Ecto neural progenitor cell (in vitro differentiated cells): ENCODE results near the gene CCDC69.

Experiments
- DNase-seq: peaks from one replicate; pipeline ENCODE4 v3.0.0-alpha.2; 2018; ENCODE audit warnings: low spot score

The CCDC69 gene

DNA sequence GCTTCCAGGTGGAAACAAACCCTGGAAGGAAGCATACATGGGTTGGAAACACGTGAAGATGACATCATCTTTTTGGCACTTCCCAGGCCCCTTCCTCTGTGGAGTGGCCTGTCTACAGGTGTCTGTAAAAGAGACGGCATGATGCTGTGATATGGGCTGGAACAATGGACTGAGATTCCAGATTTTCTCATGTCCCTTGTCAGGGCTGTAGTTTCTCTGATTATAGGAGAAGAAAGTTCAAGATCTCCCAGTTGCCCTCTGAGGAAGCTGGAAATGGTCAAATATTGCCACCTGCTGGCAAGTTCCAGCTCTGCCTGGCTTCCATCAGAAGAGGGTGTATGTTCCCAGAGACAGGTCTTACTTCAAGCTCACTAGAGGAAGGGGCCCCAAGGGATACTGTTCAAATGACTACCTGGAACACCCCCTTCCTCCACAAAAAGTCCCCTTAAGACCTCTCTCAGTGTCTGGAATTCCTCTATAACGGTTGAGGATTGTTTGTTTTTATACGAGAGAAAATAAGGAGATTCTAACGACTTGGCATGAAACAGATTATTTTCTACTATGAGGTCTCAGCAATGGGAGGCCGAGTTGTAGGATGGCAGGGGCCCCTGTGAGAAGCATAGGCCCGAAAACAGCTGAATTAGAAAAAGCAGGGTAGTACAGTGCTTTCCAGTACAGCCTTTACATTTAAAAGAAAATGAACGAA is 59.1 kb downstream of the CCDC69 start:
- peak; percentile 79 for DNase-seq

DNA sequence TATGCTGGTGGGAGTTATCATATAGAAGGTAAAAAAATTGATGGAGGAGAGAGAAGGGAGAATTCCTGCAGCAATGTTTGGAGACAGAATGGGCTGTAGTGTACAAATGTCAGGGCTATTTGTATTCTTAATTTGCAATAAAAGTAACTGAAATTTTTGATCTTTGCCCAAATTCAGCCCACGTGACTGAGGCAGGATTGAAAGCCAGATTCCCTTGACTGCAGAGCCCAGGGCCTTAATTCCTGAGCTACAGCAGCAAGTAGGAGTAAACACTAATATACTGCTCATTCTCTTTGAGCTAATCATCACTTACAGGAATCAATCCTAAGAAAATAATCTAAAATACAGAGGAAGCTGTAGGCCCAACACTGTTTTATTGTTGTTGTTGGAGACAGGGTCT is 61.1 kb downstream of the CCDC69 start:
- DNase-seq, result no peak

DNA sequence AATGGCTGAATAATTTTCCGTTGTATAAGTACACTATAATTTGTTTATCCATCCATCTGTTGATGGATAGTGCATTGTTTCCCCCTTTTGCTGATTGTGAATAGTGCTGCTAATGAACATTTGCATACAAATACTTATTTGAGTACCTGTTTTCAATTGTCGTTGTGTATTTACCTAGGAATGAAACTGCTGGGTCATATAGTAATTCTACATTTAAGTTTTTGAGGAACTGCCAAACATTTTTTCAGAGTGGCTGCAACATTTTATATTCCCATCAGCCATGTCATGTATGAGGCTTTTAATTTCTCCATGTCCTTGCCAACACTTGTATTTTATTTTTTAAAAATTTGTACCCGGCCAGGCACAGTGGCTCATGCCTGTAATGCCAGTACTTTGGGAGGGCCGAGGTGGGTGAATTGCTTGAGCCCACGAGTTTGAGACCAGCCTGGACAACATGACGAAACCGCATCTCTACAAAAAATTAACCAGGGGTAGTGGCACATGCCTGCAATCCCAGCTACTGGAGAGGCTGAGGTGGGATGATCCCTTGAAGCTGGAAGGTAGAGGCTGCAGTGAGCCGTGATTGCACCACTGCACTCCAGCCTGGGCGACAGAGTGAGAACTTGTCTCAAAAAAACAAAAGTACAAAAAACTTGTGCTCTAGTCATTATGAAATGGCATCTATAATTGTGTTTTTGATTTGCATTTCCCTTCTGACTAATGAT is 64.1 kb downstream of the CCDC69 start:
- DNase-seq, result no peak

DNA sequence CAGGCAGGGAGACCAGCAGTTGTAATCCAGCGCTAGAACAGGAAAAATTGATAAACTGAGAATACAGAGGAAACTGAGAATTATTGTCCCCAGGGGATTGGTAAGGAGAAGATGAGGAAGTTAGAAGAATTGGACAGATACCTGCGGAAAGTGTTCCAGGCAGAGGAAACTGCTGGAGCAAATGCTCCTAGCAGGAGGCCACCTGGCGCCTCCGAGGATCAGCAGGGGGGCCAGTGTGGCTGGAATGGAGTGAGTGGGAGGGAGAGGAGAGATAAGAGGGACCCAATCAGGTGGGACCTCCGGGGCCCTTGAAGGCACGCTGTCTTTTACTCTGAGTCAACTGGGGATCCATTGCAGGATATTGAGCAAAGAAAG is 65.6 kb downstream of the CCDC69 start:
- DNase-seq, result no peak

DNA sequence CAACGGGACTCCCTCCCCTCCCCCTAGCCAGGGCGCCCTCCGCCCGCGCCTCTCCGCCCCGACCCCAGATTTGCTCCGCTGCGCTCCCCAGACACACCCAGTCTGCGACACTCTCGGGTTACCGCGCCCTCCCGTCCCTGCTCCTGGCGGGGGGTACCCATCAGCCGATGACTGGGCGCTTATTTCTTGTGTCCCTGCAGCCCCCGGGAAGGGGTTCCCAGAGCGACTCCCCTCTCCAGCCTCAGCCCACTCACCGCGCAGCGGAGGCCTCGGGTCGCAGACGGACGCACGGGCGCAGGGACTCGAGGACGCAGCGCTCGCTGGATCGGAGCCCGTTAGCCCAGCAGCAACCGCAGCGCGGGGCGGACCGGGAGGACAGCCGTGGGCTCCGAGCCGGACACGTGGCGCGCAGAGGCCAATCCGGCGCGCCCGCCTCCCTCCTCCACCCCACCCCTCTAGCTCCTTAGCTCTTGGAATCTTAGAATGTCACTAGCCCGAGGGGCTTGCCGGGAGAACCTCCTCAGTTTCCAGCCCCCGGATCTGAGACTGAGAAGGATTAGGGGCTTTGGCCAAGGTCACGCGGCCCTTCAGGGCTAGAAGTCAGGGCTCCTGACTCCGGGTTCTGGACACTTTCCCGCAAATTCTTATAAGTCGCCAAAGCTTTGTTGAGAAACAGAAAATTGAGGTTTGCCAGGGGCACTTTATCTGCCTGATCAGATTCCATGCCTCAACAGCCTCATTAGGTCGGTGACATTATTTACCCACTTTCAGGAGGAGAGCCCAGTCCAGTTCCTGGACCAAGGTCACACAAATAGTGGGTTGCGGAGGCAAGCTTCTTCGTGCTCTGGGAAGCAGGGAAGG is 66.2 kb downstream of the CCDC69 start, which contains the start of gene ANXA6:
ANXA6 (minus strand) TSS at position 354 of the 861 bp plus-strand sequence. CDS start 9,878 bp downstream, outside the sequence.
- peak; percentile 89 for DNase-seq

DNA sequence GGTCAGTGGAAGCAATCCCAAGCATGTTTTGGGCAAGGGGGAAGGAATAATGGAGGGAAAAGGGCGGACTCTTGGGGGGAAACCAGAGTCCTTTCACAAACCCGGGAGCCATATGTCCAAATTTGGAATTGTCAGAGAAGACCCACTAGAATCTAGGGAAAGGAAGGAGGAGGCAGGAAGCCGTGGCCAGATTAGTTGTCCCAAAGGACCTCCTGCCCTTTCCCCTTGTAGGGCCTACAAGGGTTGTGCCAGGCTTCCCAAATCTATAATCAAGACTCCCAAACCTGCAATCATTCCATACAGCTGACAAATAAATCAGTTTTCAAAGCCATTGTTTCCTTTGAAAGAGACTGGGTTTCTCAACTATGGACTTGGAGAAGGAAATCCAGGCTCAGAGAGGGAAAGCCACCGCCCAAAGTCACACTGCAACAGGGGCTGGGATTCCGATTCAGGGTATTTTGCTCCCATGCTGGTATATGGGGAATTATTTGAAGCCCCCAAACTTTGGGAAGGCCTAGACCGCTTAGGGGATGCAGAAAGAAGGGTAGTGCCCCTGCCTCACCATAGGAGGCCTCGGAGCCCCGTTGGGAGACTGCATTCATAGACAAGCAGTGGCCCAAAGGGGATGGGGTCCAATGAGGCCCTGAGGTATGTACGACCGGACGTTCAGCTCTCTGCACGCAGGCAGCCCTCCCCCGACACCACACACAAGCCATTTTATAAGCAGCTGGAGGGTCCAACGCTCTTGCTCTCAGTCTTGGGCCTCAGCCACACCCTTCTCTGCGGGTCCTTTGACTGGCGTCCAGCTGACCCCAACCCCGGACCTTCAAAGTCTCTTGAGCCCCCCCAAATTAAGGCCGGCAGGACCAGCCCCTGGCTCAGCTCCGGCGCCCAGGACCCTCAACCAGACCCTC is 67.1 kb downstream of the CCDC69 start:
- no peak for DNase-seq

DNA sequence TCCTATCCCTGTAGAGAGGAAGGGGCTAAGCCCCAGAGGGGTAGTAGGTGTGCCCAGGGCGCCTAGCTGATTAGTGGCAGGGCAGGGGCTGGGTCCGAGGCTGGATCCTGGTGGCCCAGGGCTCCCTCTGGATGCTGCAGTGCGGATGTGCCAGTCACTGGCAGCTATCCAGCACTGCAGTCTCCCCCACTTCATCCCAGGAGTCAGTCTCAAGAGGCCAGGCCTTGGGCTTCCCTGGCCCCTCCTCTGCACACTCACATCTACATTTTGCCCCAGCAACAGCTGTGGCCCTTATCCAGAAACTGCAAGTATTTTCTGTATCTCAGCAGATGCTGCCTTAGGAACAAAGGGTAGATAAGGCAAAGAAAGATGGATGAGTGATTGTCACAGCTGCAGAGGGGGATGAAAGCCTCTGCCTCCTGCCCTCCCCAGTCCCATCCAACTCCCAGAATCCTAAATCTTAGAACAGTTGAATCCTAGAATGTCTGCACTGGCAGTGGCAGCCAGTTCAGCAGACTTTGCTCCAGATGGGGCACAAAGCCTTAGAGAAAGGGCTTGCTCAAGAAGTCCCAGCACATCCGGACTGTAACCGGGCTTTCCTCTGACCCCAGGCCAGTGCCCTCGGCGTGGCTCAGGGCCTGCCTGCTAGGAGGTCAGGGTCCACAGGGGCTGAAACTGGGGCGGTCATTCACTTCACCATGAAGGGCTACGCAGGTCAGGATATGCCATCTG is 68.0 kb downstream of the CCDC69 start:
- DNase-seq, result peak; percentile 54

DNA sequence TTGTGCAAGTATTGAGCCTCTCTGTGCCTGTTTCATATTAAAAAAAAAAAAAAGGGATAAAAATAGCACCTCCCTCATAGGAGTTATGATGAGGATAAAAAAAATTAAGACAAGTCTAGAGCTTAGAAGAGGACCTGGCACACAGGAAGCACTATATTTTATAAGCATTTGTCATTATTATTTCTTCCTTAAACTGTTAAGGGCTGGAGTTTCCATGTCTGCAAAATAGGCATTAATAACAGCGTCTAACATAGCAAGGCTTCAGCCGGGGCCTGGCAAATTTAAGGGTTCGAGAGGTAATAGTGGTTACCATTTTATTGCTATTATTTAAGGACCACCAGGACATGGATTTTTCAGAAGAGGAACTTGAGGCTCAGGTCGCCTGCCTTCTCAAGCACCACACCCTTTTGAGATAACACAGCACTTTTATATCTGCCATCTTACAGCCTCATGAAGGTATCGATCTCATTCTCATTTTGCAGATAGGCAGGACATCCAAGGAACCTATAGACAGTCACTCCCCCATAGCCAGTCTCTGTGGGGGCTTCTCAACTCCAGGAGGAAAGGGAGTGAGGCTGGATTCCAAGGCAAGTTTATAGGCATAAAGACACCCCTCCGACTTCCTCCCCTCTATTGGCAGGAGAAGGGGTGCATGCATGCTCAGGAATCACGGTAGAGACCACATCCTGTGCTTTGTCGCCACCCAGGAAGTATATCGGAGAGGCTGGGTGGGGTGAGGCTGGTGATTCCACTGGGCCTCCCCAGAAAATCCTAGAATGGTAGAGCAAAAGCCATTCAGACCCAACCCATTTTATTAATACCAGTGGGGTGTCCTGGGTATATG is 68.7 kb downstream of the CCDC69 start:
- DNase-seq, result no peak

DNA sequence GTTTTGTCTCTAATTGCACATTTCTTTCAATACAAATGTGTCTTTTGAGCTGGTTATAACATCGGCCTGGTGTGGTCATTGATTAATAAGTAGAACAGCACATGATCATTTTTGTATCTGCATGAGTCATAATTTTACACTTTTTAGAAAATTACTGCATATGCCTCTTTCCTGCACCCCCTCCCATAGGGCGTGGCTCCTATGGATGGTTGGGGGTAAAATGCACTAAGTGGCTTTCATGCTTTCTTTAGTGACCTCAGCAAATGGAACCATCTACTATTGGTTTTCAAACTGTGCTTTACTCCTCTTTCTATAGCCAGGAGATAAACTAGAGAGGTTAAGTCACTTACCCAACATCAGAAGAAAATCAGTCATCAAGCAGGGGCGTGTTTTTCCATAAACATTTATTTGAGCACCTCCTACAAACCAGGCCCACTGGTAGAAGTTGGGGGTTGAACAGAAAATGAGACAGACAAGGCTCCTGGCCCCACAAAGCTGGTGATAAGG is 70.1 kb downstream of the CCDC69 start:
- DNase-seq, result no peak

DNA sequence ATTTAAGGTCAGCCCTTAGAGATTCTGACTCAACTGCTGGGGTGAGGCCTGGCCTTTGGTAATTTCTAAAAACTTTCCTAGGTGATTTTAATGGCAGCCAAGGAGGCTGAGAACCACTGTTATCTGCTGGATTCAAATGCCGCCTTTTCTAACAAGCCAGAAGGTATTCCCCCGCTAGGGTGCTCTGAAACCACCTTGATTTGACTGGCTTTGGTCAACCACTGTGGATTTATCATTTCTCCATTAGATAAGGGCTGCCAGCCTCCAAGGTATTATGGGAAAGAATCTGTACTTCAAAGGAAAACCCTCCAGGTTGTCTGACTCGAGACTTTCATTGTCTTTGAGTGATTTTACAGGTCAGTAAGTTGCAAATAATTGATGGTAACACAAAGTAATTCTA is 70.6 kb downstream of the CCDC69 start:
- DNase-seq, result no peak

DNA sequence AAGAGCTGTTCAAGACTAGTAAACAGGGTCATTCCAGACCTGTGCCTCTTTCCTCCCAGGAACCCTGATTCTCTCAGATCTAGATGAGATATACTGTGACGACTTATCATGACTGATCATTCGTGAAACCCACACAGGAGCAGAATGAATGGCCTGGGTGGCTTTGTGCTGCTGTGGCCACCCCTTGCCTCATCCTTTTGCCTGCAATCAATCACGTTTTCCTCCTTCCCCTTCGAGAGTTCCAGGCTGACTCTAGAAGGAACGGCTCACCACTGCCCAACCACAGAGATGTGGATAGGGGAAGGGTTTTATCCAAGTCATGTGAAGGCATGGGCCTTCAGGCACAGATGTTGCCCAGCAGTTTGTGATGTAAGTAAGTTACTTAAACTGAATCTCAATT is 72.1 kb downstream of the CCDC69 start:
- DNase-seq, result no peak

DNA sequence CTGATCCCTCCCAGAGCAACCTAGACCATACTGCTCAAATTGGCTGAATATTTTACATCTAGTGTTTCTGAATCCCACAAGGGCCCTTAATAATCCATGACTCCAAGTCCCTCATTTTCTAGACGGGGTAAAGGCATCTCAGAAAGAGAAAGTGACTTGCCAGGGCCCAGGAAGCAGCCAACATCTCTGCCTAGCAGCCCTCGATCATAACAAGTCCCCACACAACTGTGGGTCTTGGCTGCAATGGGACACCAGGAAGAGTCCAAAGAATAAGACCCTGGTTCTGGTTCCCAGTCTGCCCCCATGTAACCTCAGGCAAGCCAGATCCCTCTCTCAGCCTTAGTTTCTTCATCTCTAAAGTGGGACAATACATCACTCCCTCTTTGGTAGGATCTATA is 72.6 kb downstream of the CCDC69 start:
- DNase-seq, result no peak

DNA sequence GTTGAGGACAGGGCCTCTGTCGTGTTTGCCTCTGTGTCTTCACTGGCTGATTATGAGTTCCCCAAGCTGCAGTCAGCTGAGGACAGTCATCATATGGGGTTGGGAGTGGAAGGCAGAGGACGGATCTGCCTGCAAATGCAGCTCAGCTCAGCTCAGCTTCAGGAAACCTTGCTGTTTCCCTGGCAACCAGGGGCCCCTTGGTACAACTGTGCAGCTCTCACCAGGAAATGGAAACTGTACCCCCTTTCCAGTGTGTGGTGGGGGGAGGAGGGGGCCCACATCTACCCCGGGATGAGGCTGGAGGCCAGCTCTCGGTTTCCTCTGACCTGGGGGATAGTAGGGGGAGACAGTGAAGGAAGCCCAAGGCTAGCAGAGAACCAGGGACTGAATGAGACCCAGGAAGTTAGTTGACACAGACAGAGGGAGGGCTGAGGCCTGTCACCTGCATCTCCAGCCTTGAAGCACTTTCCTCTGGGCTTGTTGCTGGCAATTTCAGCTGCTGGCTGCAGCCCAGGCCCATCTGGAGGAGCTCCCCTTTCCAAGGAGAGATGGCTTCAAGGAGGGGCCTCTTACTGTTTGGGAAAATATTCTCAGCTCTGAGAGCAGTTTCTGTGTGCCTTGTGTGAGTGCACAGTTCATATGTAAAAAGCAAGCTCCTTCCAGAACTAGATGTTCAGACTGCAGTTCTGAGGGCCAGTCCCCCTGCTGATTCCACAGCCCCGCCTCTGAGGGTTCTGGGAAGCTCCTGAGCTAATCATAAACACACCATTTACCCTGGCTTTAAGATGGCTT is 73.2 kb downstream of the CCDC69 start:
- DNase-seq, result peak; percentile 58

DNA sequence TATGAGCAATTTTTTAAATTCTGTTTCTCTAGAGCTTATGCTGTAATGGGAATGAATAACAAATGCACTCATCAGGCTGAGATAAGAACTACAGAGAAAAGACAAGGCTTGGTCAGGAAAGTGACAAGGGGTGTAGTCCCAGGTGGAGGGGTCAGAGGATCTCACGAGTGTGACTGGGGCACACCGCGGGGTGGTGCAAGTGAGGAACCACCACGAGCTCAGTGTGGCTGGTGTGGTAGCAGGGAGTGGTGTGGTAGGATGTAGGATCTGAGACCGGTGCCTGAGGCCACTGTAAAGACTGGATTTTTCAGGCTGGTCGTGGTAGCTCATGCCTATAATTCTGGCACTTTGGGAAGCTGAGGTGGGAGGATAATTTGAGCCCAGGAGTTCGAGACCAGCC is 75.3 kb downstream of the CCDC69 start:
- no peak for DNase-seq

DNA sequence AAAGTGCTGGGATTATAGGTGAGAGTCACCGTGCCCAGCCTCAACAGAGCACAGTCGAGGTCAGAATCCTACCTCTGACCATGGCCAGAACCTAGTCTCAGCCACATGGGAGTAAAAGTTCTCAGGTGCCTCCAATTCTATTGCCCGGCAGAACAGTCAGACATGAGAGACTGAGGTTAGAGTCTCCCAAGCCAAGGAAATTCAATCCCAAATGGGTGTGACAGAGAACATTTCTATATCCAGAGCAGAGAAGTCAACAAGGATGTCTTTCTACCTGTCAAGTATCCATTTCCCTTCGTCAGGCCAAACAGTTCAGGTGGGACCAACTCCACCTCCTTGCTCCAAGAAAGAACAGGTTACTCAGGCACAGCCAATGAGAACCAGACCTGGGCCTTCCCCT is 76.9 kb downstream of the CCDC69 start:
- no peak for DNase-seq

DNA sequence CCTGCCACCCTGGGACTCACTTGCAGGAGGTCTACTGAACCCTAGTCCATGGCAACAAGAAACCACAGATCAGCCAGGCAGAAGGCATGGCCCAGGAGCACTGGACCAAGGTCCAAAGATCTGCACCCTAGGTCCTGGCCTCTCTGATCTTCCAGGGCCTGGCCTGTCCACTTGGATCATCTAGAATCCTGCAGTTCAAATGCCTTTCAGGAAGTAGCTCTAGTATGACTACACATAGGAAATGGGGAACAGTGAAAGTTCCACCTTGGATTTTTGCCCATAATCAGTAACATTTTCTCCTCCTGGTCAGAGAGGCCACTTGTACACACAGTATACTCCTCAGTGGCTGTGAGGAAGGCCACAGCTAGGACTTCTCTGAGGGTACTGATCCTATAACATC is 77.8 kb downstream of the CCDC69 start:
- DNase-seq, result no peak

DNA sequence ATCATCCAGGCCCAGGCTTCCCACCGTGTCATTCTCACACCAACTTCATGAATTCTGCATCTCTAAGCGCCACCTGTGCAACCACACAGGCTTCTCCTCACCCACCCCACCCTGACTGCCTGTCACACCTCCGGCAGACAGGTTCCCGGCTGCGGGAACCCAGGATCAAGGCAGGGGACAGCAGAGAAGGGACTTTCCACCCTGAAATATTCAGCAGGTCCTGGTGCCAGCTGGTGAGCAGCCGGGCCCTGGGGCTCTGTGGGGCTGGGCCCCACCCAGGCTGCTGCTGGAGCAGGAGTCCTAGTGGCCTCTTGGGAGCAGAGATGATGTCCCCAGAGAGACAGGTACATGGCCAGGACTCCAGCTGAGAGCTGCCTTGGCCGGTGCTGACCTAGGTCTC is 79.0 kb downstream of the CCDC69 start:
- no peak for DNase-seq

DNA sequence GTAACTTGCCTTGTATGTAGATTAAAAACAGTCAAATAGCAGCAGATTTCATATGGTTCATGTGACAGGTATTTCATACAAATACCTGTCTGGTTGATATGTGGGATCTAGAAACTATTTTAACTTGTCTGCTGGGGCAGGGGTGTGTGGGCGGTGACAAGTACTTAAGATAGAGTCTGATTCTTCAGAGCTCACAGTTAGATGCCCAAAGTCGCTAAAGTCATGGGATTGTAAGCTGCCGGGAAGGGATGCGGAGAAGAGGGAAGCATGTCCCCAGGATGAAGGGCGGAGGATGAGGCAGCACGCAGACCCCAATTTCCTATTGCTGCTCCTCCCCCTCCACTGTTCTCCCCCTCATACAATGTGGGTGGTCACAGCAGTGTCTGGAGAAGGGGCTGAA is 79.6 kb downstream of the CCDC69 start:
- DNase-seq, result no peak

DNA sequence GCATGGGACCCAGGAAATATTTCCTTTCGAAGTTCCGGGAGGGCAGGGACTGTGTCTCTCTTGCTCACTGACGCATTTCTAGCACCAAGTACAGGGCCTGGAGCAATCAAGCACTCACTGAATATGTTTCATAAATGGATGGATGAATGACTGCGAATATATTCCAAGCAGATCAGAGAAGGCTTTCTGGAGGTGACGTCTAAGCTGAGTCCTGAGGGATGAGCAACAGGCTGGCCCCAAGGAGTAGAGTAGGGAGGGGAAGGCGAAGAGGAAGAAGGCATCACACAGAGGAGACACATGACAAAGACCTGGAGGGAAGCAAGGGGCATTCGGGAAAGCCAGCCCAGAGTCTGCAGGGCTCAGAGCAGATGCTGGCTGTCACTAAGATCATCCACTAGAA is 80.2 kb downstream of the CCDC69 start:
- DNase-seq, result no peak
